Stimulated activated CD4-positive, alpha-beta T cell treated with anti-CD3 and anti-CD28 coated beads, Interleukin-2, amount 100 ng/mL, for 4 hours (primary cell): ENCODE data around the gene KCNJ12.

ENCODE experiments used
- DNase-seq: peaks from one replicate; pipeline ENCODE4 v3.0.0-alpha.2; 2020; ENCODE audit warnings: low read depth

KCNJ12 gene

DNA sequence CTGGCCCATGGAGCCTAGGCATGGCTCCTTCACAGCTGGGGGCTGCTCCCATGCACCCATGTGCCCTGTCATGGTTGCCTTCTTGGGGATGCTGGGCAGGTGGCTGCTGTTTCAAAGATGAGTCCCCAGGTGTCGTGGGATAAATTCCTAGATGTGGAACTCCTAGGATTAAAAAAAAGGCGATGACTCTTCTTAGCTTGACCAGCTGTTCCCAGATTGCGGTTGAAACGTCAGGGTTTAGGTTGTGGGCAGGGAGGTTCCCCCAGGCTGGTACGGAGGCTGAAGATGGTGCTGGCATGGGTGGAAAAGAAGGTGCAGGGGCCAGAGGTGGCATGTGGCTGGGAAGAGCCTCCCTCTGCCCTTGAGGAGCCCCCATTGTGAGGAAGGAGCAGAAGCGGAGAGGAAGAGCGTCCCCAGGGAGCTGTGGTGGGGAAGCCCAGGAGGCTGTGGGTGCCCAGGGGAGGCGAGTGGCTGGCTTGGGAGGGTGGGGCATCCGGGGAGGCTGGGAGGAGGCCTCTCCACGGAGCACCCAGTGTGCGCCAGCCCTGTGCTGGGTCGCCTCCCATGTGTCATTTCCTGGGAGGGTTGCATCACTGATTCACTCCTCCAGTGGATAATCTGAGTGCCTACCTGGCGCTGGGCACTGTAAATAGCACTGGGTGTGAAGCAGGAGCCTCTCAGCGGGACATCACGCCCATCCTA, 7.5 kb upstream of the KCNJ12 start:
- DNase-seq = no peak

DNA sequence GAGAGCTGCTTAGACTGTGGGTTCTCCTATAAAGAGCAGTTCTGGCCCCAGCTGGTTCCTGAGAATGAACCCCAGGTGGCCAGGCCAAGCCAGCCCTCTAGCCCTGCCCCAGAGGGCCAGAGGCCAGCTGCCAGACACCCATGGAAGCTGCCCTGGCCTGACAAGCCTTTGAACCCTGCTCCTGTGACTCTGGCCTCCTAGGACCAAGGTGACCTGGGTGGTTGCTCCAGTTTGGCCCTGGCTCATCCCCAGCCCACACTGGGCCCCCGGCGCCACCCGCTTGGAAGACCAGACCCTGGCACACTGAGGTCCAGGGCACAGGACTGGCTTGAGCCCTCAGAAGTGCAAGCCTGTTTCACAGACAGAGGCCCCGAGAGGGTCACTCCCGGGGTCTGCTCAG, 6.8 kb upstream of the KCNJ12 start:
- DNase-seq = no peak

DNA sequence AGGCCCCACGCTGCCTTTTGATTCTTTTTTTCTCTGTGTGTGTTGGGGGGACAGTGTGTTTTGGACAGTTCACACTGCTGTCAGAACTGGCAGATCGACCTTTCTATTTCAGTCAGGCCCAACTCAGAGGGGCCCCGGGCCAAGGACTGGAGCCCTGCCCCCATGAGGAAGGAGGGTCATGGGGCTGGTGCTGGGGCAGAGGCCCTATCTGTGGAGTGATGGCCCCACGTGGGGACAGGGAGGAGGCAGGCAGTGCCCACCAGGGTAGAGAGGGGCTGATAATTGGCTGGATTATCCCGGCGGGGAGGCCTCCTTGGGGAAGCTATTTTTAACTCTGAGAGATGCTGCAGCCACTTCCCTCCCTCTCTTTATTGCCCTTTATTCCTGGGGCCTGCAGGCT, 5.7 kb upstream of the KCNJ12 start:
- DNase-seq = no peak

DNA sequence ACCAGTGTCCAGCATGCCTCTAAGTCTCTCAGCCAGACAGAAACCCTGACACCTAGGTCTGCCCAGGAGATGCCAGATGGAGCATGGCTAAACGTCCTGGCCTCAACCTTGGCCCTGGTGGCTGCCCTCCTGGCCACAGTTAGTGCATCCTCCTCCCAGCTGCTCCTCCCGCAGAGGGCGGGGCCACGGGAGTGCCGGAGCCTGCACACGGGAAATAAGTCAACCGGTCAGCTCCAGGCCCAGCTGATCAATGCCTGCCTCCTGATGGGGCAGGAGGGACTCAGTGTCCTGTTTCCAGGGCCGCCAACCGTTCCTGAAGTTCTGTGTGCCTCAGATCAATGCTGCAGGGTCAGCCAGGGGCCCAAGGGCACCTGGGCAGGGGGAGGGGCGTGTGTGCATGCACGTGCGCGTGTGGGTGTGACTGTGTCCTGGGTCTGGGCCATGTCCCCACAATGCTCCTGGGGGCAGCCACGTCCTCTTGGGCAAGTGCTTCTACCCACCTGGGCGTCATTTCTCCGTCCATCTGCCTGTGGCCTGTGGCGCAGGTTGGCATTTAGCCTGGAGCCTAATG, 4.6 kb upstream of the KCNJ12 start:
- no peak for DNase-seq

DNA sequence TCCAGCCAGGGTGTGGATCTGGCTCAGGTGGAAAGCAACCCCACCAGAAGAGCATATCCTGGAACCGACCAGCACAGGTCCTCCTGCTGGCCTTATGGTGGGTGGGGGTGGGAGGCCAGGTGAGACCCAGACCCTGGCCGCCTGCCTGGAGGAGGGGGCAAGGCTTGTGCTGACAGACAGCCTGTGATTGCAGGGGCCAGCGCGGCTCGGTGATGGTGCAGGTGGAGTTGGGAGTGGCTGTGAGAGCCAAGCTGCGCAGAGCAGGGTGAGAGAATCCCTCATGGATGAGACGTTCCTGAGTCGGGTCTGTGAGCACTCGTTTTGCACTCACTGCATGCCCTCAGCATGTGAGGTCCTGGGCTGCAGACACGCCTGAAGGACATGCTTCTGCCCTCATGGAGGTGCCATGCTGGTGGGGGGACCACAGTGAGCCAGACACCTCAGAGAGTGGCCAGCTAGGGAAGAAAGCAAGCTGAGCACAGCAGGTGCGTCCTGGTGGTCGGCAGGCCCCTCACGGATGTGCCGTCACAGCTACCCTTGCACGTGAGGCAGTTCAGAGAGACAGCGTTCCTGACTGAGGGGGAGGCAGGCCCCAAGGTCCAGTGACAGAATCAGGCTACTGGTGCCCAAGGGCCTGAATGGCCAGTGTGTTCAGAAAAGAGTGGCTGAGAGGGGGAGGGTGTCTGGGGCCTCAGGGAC, 3.8 kb upstream of the KCNJ12 start:
- DNase-seq = no peak

DNA sequence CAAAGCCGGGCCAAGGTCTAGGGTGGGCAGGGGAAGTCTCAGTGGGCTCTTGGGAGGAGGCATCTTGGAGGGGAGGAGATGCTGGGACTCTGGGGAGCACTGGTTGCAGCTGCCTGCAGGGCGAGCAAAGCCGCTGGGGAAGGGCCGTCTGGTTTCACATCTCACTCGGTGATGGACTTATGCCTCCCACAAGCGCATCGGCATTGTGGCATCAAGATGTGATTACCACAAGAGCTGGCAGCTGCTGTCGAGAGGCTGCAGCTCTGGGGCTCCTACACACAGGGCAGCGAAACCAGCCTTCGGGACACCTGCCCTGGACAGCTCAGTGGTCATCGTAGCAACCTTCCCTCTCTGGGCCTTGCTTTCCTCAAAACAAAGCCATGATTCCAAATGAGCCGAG, 3.1 kb upstream of the KCNJ12 start:
- DNase-seq = no peak

DNA sequence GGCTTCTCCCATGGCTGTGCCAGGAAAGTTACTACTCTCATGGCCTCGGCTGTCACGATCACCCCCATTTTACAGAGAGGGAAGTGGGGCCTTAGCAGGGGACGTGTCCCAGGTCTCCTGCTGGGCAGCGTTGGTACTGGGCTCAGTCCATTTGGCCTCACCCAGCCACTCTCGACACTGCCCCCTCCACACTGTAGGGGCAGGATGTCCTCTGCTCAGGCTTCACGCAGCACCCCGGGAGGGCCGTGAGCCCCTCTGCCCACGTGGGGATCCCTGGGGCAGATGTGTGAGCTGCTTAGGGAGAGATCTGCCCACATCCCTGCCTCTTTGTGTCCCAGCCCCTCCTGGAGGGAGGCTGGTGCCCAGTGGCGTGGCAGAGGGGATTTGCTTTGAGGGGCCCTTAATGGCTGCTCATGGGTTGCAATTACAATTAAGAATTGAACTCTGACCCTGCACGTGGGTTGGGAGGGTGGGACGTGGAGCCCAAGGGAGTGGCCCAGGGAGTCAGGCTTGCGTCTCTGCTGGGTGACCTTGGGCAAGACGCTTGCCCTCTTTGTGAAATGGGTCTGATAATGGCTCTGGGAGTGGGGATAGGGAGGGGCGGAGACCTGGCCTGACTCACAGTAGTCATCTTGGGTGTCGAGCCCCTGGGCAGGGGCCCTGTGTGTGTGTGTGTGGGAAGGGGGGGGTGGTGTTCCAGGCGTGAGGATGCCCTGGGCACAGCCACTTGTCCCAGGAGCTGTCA, 2.3 kb upstream of the KCNJ12 start:
- DNase-seq = no peak

DNA sequence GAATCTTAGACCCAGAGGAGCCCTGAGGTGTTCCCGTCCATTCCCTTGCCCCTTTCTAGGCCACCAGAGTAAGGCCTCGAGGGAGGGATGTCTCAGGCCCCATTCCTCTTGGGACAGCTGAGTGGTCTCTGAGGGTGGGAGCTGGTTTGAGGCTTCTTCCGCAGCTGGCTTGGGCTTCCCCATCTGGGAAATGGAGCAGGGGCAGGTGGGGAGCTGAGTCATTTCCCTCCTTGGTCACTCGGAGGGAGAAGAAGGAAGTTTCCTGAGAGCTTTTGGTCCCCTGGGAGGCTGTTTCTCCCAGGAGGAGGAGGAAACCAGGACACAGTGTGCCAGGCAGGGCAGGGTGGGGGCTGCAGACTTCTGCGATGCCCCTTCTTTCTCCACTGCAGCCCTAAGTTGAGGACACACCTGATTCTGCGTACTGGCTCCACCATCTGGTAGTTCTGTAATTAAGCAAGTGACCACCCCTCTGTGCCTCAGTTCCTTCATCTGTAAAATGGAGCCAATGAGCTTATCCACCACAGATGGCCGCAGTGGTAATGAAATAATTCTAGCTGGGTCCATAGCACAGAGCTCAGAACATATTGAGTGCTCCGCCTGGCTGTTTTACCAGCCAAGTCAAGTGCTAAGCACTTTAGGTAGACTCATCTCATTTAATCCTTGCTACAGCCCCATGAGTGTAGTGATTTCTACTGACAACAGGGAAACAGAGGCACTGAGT, 1.6 kb upstream of the KCNJ12 start:
- DNase-seq = no peak

DNA sequence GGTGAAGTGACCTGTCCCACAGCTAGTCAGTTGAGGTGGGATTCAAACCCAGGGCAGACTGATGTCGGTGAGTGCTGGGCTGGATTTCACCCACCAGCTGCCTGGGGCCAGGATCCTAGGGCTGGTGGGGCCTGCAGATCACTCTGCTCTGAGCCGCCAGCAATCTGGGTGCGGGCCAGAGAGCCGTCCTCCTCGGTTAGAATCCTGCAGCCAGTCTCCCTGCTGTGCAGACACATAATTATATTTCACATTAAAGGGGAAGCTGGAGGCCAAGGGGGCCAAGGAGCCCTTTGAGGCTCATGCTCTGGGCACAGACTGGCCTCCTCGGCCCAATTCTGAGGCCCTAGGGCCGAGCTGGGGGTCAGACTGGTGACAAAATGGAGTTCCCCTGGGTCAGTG, 996 bp upstream of the KCNJ12 start:
- no peak for DNase-seq

DNA sequence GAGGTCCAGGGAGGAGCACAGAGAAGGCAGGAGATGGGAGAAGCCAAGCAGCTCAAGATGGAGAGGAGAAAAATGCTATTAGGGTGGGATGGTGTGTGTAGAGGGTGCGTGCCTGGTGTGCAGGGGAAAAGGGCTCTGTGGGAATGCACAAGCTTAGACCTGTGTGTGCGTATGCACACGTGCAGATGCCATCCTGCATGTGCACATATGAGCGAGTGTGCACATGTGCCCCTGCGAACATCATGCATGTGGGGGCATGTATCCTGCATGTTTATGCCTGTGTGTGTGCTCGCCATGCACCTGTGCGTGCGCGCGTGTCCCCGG, 438 bp upstream of the KCNJ12 start:
- DNase-seq = no peak

DNA sequence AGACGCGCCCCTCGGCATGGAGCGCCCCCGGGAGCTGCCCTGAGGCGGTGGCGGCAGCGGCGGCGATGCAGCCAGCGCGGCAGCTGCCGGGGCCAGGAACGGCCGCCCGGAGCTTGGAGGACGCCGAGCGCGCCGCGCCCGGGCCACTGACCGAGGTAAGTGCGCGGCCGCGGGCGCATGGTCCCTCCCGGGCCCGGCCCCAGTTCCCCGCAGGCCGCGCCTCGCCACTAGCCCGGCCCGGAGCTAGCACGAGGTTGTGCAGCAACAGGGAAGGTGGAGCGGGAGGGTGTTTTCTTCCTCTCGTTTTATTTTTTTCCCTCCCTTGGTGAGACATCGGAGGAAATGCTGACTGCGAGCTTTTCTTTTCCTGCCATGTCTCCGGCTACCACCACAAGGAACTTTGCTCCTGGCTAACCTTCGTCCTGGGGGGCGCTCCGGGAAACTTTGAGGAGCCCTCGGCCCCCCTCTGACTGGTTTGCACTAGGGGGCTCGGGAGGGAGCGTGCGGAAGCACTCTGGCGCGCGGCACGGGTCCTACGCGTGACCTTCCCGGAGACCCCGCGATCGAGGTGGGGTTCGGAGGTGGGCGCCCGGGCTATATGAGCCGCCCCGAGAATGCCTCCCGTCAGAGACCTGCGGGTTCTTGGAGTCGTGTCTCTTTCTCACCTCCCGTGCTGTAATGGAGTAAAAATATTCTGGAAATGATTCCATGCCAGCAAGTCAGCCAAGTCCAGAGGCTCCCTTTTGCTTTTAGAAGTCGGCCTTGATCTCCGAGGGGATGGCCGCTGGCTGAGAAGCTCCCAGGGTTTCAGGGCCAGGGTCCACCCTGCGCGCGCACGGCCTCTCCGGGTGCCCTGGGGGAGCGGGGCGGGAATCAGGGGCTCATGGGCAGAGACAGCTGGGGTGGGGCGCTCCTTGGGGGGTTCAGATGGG, 868 bp downstream of the KCNJ12 start:
- no peak for DNase-seq

DNA sequence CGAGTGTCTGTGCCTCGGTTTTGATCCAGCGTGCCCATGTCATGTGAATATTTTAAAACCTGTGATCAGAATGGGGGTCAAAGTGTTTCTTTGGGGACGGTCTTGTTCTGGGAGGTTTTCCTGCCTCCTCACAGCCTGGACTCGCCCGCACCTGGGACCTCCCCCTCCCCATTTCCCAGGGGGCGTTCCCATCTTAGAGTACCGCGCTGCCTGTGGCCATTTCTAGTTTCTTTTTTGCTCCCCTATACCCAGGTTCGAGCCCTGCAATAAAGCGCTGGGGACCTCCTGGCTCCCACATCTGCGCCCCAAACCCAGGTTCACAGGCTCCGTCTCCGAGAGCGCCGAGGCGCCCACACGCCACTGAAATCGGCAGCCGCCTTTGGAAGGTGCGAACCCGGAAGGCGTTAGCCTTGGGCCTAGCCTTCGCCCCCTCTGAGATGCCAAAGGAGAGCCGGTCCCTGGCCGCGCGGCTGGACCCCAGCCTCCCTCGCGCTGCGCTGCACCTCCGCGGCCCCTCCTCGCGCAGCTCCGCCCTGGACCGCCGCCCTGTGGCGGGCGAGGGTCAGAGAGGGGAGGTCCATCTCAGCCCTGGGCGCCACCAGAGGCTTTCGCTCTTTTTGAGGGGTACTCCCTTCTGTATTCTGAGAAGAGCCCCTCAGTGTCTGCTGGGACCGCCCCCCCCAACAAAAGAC, 1.7 kb downstream of the KCNJ12 start:
- no peak for DNase-seq

DNA sequence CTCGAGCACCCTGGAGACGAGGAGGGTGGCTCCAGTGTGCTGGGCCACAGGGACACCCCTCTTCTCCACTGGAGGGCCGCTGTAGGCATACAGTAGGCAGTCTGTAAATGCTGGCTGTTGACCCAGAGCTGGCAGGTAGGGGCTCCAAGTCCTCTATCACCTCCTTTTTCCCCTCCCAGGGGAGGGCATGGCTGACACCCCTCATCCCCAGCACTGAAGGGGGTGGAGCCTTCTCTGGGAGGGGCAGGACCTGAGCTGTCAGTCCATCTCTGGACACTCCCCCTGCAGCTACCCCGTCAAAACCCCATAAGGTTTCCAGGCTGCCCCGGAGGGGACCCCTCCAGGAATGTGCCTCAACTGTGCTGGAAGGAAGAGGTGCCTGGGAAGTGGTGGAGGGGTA, 2.4 kb downstream of the KCNJ12 start:
- no peak for DNase-seq

DNA sequence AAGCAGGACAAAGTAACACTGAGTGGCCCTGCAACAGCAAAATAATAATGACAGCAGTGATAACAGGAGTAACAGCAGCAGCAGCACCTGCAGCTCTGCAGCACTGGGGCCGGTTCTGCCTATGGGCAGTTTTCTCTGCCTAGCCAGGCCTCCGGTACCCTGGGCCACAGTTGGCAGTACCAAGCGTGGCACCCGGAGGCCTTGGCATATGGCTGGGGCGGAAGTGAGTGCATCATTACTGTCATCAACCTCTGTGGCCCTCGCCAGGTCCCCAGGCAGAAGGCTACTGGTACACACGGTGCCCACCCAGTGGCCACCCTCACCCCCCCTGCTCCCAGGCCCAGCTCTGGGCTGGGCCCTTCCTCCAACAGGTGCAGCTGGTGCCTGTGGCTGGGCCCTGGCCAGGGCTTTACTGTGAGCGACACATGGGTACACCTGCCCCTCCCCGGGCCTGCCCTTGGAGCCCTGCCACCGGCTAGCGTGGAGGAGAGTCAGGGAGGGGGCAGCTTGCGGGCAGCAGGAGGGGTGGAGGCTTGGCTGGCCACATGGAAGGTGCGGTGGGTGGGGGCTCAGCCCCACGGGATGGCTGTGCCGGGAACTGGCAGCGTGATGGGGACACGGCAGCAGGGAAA, 3.0 kb downstream of the KCNJ12 start:
- DNase-seq = no peak

DNA sequence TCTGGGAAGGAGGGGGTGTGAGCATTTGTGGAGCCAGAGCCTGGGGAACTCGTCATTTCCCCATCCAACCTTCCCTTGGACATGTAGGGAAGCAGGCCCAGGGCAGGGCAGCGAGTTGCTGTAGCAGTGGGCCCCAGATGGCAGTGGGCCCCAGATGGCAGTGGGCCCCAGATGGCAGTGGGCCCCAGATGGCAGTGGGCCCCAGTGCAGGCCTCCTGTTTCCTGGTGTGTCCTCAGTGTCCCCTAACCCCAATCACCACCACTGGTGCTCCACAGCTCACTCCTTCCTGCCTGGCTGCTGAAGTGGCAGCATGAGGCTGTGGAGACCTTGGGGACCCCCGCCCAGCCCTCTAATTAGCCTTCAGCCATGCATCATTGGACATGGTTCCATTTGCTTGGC, 4.5 kb downstream of the KCNJ12 start:
- DNase-seq = no peak

DNA sequence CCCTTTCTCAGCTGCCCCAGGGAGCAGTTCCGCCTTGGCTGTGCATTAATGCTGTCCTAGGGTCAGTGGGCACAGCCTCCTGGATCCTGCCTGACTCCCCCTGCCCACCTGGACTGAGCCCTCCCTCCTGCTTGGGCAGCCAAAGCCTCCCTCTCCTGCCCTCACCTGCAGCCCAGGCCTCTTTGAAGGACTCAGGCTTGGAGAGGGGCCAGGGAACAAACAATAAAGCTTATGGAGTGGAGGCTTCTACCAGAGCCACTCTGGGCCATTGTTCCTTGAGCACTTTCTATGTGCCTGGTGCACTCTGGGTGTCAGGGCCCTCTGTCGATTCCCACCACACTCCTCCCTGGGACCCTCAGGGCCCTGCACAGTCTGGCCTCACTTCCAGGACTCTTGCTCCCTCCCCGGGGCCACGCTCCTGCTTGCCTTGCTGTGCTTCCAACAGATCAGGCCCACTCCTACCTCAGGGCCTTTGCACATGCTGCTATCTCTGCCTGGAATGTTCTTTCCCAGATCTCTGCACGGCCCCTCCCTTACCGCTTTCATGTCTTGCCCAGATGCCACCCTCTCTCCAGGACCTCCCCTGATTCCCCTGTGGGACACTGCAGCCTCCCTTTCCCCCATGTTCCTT, 5.0 kb downstream of the KCNJ12 start:
- no peak for DNase-seq

DNA sequence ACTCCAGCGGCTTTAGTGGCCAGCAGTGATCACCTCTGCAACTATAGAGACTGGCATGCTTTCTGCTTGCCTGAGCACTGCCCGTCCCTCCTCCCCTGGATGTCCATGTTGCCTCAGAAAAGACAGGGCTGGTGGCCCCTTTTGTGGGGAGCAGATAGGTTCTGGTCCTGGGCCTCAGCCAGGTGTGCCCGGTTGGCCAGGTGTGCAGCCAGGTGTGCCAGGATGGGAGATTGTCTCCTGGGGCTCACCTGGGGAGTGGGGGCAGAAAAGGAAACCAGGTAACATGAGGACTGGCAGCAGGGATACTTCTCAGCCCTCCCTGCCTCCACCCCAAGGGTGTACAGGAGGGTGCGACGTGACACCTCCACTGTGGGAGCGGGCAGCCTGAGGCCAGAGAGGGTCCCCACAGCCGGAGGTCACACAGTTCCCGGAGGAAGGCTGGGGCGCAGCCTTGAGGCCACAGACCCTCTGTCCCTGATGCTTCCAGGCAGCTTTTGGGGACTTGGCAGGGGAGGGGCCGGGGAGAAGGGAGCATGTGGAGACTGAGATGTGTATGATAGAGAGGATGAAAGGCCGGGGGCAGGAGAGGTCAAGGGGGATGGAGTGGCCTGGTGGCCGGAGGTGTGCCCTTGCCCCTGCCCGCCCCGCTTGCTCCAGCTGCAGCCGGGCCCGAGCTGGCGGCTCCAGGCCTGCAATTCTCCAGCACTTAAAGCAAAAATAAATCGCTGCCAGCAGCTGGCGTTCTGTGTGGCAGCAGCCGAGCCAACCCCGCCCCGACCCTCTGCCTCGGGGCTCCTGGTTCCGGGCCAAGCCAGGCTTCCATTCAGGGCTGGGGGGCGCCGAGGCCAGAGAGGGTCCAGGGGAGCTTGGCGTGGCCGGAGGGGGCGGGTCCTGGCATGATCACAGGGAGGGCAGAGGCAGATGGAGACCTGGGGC, 6.7 kb downstream of the KCNJ12 start:
- DNase-seq = no peak

DNA sequence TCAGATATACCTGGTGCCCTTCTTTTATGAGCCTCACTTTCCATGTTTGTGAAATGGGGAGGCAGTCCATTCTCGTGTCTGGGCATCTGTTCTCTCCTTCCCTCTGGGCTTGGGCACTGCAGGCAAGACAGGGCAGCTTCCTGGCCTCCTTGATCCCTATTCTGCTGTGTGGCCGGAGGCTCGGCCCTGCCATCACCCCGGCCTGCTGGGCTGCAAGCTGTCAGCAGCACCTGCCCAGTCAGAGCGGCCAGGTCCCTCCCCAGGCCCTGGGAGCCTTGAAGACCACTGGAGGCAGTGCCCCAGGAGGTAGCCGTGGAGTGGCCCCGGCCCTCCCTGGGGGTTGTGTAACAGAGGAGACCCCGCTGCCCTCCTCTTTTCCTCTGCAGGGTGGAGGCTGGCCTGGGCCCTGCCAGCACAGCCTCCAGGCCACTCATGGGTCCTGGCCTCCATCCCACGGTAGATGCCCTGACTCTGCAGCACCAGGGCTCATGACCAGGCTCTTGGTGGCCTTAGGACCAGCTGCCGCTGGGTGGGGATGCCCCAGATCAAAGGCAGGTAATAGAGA, 9.2 kb downstream of the KCNJ12 start:
- DNase-seq = no peak
